T-helper 1 cell (primary cell): ENCODE results near the gene STK24.

Experiments
- DNase-seq, 5 donors: peaks; one replicate each; pipeline ENCODE4 v3.0.0-alpha.2; 2012 to 2020

The STK24 gene

GRCh38 chr13:98399756-98400155, 177.2 kb downstream of the STK24 start:
- DNase-seq, result no peak

GRCh38 chr13:98398581-98398980, 178.3 kb downstream of the STK24 start:
- DNase-seq, result no peak

DNA sequence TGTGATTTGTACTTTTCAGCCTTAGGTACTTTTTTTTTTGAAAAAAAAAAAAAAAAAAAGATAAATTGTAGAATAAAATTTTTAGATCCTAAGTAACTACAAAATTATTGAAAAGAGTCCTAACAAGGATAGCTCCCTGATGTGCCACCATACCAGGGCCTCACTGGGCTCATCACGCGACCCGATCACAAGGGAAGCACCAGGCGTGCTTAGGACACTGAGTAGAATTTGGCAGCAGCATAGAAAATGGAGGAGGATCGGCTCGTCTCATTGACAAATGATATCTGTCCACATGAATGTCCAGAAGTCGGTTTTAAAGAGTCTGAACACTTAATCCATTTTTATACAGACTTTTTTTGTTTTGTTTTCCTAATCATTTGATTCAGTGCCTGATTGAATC, 179.0 kb downstream of the STK24 start:
- DNase-seq, result no peak

DNA sequence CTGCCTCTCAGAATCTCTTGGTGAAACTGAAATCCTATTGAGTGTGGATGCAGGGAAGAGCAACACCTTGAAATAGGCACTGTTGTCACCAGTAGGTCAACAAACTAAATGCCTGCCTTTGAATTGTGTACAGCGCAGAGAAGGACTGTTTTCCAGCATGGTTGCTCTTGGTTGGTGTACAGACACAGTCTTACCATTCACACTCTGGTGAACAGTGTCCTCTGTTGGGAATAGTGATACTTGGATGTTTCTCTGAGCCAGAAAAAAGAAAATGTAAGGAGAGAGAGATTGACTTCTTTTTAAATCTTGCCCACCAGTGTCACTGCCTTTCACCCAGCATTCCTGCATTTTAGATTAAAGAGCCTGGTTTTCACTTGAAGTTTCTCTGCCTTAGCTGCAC, 179.7 kb downstream of the STK24 start:
- DNase-seq, result no peak

DNA sequence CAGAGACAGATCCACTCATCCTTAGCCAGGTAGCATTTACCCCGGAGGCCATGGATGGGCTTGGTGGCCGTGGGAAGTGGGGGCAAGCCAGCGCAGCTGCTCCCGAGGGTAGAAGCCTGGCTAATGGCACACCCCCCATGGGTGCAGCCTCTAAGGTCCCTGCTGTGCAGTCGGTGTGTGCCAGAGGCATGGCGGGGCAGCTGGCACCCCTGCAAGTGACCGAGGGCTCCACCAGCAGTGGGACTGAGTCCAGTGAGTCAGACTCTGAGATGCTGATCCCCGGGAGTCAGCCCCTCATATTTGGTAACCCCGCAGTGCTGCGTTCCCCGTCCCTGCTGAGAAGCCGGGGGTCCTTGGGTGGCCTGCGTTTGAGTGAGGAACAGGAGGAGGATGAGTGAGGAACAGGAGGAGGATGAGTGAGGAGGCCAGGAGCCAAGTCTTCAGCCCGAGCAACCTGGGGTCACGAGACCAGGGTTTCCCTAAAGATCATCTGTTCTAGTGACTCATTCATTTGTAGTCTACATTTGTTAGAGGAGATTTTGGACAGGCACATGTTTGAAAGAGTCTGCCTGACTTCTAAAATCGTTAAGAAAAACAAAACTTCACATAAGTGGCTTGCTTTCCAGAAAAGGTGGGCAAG, 180.7 kb downstream of the STK24 start:
- DNase-seq, result no peak
